Measurements from ENCODE around the gene DIS3L2. TPM values are rescaled to one million over a fixed set of nuclear protein-coding genes. Genes with fewer than 3 reads are reported as not detected.
A peak's percentile ranks its signal among the peaks of the same experiment; 100 is the strongest.

The DIS3L2 gene
- total and polyA plus RNA-seq, 2 of the 8 experiments (the other 6 are each of a cell fraction or from before 2014, with no cell fraction given), result 11.5 to 21.6 TPM

DNA sequence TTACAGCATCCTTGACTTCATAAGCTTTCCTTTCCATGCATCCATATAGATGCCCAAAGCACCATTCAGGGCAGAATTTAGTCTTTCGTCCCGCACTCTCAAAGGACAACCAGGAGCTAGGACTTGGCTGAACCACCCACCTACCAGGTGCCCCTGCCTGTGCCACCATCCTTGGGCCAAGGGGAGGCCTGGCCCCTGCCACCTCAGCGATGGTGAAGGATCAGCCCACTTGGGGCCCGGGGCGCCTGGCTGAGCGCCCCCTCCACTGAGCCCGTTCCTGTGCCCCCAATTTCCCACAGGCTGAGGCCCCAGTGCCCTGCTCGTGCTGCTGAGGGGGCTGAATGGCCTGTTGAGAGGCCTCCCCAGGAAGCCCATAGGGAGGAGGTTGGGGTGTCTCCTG lies 383.7 kb downstream of the DIS3L2 start:
- DNase-seq (ENCODE audit: low read depth in 1 of 2, low spot score in 2 of 2) (peak in 1 of 2 experiments; percentile 36), FAIRE-seq (no peak)
- peaks cover 2 to 12% (median 9%) of the 10 kb centered on the region in 4 experiments; a peak in 6 of 7 replicates for H3K27me3 ChIP-seq (replicated peaks in 1 of 4; ENCODE audit: control insufficient read depth in 3 of 4, extremely low read depth in 1 of 4, insufficient read depth in 3 of 4, low read length in 3 of 4)
- no peak overlapping the region for H3K18ac ChIP-seq (ENCODE audit: extremely low read depth, low read length)
- no peak overlapping the region for H3K23ac ChIP-seq (ENCODE audit: insufficient read length)
- 95% methylated on average over 8 of the region's 8 CpGs; no CpG with 5 or more reads in 1 of the 2 experiments for WGBS, 2 experiments (ENCODE audit: extremely low coverage in 1 of 2, insufficient coverage in 1 of 2, insufficient read length in 1 of 2, insufficient replicate concordance in 2 of 2, low coverage in 1 of 2, low lambda C conversion rate in 2 of 2, missing lambda C conversion rate in 1 of 2)
- no peak overlapping the region for H4K5ac ChIP-seq (ENCODE audit: insufficient read length, low read depth, low read length)
- H3K4ac ChIP-seq (replicated peaks; ENCODE audit: insufficient read length, low read depth, low read length), result no peak overlapping the region
- no peak overlapping the region for H4K8ac ChIP-seq (ENCODE audit: extremely low read depth, insufficient read depth, low read length)
- no peaks in the 10 kb centered on the region for H4K20me1 ChIP-seq (replicated peaks in 1 of 2; ENCODE audit: control insufficient read depth in 1 of 2, insufficient read depth in 2 of 2, low read length in 2 of 2)
- no peaks in the 10 kb centered on the region for H3K23me2 ChIP-seq (ENCODE audit: low read depth, low read length)
- no peaks in the 10 kb centered on the region for H3K4me1 ChIP-seq (replicated peaks in 1 of 4; ENCODE audit: control insufficient read depth in 3 of 4, insufficient read depth in 4 of 4, low read length in 3 of 4)
- no peak overlapping the region for H2BK15ac ChIP-seq (ENCODE audit: low read length)
- no peaks in the 10 kb centered on the region for H3K36me3 ChIP-seq (ENCODE audit: control insufficient read depth in 2 of 4, insufficient read depth in 4 of 4, low read length in 3 of 4)
- ChIA-PET CTCF (ENCODE audit: partially characterized antibody) (interaction anchor here (1.0 to 2.7 kb wide), 4 partner anchors 10 to 102 kb away, joined by 3 to 13 read pairs (median 6); no protein-coding TSS in a partner anchor), POLR2A (ENCODE audit: partially characterized antibody) (no interaction called here)
- H3K4me2 ChIP-seq (ENCODE audit: insufficient read depth in 1 of 2, low read depth in 2 of 2, low read length in 2 of 2), result no peak overlapping the region
- H2AFZ ChIP-seq (ENCODE audit: low read length), result no peak overlapping the region
- H3K9ac ChIP-seq (replicated peaks in 1 of 4; ENCODE audit: extremely low read depth in 1 of 4, low read depth in 3 of 4, low read length in 3 of 4), result no peak overlapping the region
- H3K14ac ChIP-seq (ENCODE audit: insufficient read length), result no peak overlapping the region
- H3K56ac ChIP-seq (replicated peaks; ENCODE audit: insufficient read length, low read depth, low read length), result no peak overlapping the region
- H2BK12ac ChIP-seq (ENCODE audit: low read depth, low read length), result no peak overlapping the region
- H4K91ac ChIP-seq (replicated peaks; ENCODE audit: insufficient read length, low read length), result no peak overlapping the region
- H3K9me3 ChIP-seq (ENCODE audit: insufficient read depth in 2 of 2, low read depth in 1 of 2, low read length in 1 of 2), result no peaks in the 10 kb centered on the region
- H2AK5ac ChIP-seq (ENCODE audit: low read depth, low read length), result no peak overlapping the region
- no peaks in the 10 kb centered on the region for H3K79me2 ChIP-seq (ENCODE audit: control insufficient read depth in 1 of 2, insufficient read depth in 2 of 2, low read length in 2 of 2)
- H3K4me3 ChIP-seq (ENCODE audit: extremely low read depth in 1 of 4, insufficient read depth in 2 of 4, low read depth in 3 of 4, low read length in 4 of 4), result no peak overlapping the region
- no peak overlapping the region for H2BK5ac ChIP-seq (ENCODE audit: low read depth, low read length)
- no peaks in the 10 kb centered on the region for H3K79me1 ChIP-seq (ENCODE audit: low read depth, low read length)
- no peak overlapping the region for H3K27ac ChIP-seq (ENCODE audit: low read depth, low read length)
- no peak overlapping the region for H2BK120ac ChIP-seq (replicated peaks; ENCODE audit: low read depth, low read length)
- no peak overlapping the region for H2BK20ac ChIP-seq (ENCODE audit: low read length)
- TF ChIP-seq BCL11A (IDR thresholded peaks at IDR 0.05; ENCODE audit: low read depth in 2 of 2, low read length in 2 of 2) (no peak), GABPA (IDR thresholded peaks at IDR 0.05; ENCODE audit: borderline replicate concordance, insufficient read depth, low read length) (no peak), RAD21 (IDR thresholded peaks at IDR 0.05 in 1 of 2, conservative IDR thresholded peaks at IDR 0.05 in 1 of 2; ENCODE audit: low read depth in 2 of 2, low read length in 2 of 2) (no peak), KDM5A (IDR thresholded peaks at IDR 0.05; ENCODE audit: low read length) (no peak), ZNF274 (IDR thresholded peaks at IDR 0.05; ENCODE audit: borderline replicate concordance, extremely low read depth, low read length) (no peak), BRCA1 (IDR thresholded peaks at IDR 0.05; ENCODE audit: low read depth, low read length) (no peak), FOSL1 (IDR thresholded peaks at IDR 0.05; ENCODE audit: insufficient read depth, low read depth, low read length) (no peak), MAFK (IDR thresholded peaks at IDR 0.05; ENCODE audit: low read depth, low read length) (no peak), RFX5 (IDR thresholded peaks at IDR 0.05; ENCODE audit: borderline replicate concordance, low read depth, low read length) (no peak), CEBPB (IDR thresholded peaks at IDR 0.05; ENCODE audit: low read depth, low read length) (no peak), JUND (IDR thresholded peaks at IDR 0.05; ENCODE audit: low read length) (no peak), NANOG (IDR thresholded peaks at IDR 0.05; ENCODE audit: insufficient read depth, low read depth, low read length, poor library complexity, severe bottlenecking) (no peak), SP2 (IDR thresholded peaks at IDR 0.05; ENCODE audit: low read length) (no peak), EGR1 (IDR thresholded peaks at IDR 0.05; ENCODE audit: borderline replicate concordance, low read depth, low read length) (no peak)
- TF ChIP-seq, protein P1, sequence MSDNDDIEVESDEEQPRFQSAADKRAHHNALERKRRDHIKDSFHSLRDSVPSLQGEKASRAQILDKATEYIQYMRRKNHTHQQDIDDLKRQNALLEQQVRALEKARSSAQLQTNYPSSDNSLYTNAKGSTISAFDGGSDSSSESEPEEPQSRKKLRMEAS (IDR thresholded peaks at IDR 0.05), result no peak

All from H1 (cell line).